Naive thymus-derived CD8-positive, alpha-beta T cell (primary cell): ENCODE data around the gene PATE3. TPM values are rescaled to one million over a fixed set of nuclear protein-coding genes. Genes with fewer than 3 reads are reported as not detected.
A peak's percentile ranks its signal among the peaks of the same experiment; 100 is the strongest.

ENCODE experiments used
- ATAC-seq, 2 donors: fragments of 150-1000 bp; cut with Tn5 transposase in 1 of 2; sonication (Bioruptor Pico), chemical (Tn5 transposase) in 1 of 2; 1 replicate in 1 of 2; 2 replicates in 1 of 2; pipeline ENCODE4 v1.10.0; 2021; ENCODE audit warnings: mild to moderate bottlenecking in 2 of 2, moderate library complexity in 2 of 2
- POLR2A ChIA-PET: fragments of 350-600 bp; sonication (Branson Sonifier 250); formaldehyde crosslinking; loops from one replicate; lab custom pipeline; 2021; ENCODE audit warnings: antibody characterized with exemption; lab: Charles Lee
- DNase-seq, 10 donors: peaks; one replicate each; pipeline versions ENCODE4 v3.0.0 to v3.0.0-alpha.2; 2020 to 2022
- H3K27ac Mint-ChIP-seq, 10 donors: one replicate each; pipeline ENCODE4 v1.8.0; 2020 to 2022; ENCODE audit warnings: mild to moderate bottlenecking in 10 of 10, mixed read lengths in 10 of 10, moderate library complexity in 4 of 10, inconsistent platforms in 1 of 10
- H3K27me3 Mint-ChIP-seq, 5 donors: one replicate each; pipeline ENCODE4 v1.8.0; 2021 to 2022; ENCODE audit warnings: mixed read lengths in 5 of 5
- H3K36me3 Mint-ChIP-seq, 3 donors: one replicate each; pipeline ENCODE4 v1.8.0; 2020 to 2022; ENCODE audit warnings: mixed read lengths in 3 of 3, mild to moderate bottlenecking in 2 of 3, inconsistent platforms in 1 of 3
- H3K4me1 Mint-ChIP-seq, 4 donors: one replicate each; pipeline ENCODE4 v1.8.0; 2021 to 2022; ENCODE audit warnings: mixed read lengths in 4 of 4
- H3K4me3 Mint-ChIP-seq, 10 donors: one replicate each; pipeline ENCODE4 v1.8.0; 2020 to 2022; ENCODE audit warnings: mild to moderate bottlenecking in 10 of 10, mixed read lengths in 10 of 10, moderate library complexity in 6 of 10, inconsistent platforms in 1 of 10
- H3K9me3 Mint-ChIP-seq, 9 donors: one replicate each; pipeline ENCODE4 v1.8.0; 2020 to 2022; ENCODE audit warnings: mixed read lengths in 9 of 9, mild to moderate bottlenecking in 3 of 9, inconsistent platforms in 1 of 9, moderate library complexity in 1 of 9
- polyA plus RNA-seq, 3 donors: library from polyadenylated mRNA; unstranded; fragments of 300-500 nt; fragmentation: Illumina TruSeq; gene quantifications; one replicate each; pipeline ENCODE4 v1.2.3, GENCODE V29; 2021
- total RNA-seq, 8 experiments: library from RNA in 2 of 8; stranded (reverse) in 2 of 8; gene quantifications; one replicate each; pipeline ENCODE4 v1.2.3 and lab custom pipeline; 2021 to 2026

Gene PATE3
- total and polyA plus RNA-seq, 5 experiments from 2014 or later, result not detected

DNA sequence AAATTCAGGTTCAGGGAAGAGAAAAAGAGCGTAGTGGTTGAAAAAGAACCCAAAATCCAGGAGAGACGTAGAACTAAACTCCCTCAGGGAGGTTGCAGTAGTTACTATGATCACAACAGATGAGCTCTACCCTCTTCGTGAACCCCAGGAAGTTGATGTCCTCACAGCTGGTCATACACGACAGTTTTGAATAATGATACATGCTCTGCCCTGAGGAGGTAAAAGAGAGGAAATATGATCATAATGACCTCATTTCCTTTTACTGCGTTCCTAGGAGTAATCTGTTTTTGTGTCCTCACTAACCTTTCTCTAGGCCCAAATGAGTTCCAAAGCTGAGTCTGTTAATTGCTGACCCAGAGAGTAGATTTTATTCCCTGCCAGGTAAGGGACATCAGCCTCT, 10.6 kb upstream of the PATE3 start:
- ATAC-seq, result no peak

DNA sequence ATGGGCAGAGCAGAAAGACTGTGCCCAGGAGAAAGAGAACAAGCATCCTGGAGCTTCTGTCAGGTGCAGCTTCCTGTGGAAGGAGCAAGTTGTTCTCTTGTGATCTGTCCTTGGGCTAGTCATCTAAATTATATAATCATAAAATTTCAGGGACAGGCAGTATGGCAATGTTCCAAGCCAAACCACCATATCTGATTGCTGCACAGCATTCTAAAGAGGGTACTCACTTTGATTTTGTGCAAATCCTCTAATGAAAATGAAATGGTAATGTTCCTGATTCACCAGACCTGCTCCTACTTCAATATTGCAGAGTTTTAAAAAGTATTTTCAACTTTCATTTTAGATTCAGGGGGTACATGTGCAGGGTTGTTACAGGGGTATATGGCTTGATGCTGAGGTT, 9.2 kb upstream of the PATE3 start, which contains the start of gene PATE2:
TSS of gene PATE2 (minus strand) at position 101 of the 400 bp plus-strand sequence. CDS start at position 46, 55 bp downstream.
- no peak for ATAC-seq
- peak within 1 kb of the TSS in 2 of 10 donors; percentile 1 to 2 for H3K4me3 Mint-ChIP-seq
- peaks cover 0 to 39% (median 11%) of the 10 kb centered on the region in 5 donors for H3K27me3 Mint-ChIP-seq
- POLR2A ChIA-PET, result no interaction called here
- peaks cover 0 to 12% (median 0%) of the 10 kb centered on the region in 4 donors for H3K4me1 Mint-ChIP-seq
- H3K27ac Mint-ChIP-seq, result peak within 1 kb of the TSS in 1 of 10 donors; percentile 72
- no peak for DNase-seq
- no peaks in the 10 kb centered on the region for H3K36me3 Mint-ChIP-seq
- H3K9me3 Mint-ChIP-seq, result peaks cover 0 to 18% (median 4%) of the 10 kb centered on the region in 9 donors

More for the DNA sequence above, 10.6 kb upstream of the PATE3 start:
- POLR2A ChIA-PET, result no interaction called here
- H3K4me3 Mint-ChIP-seq, result no peak overlapping the region
- no peak overlapping the region for H3K27ac Mint-ChIP-seq
- H3K36me3 Mint-ChIP-seq, result no peaks in the 10 kb centered on the region
- H3K4me1 Mint-ChIP-seq, result peaks cover 0 to 12% (median 0%) of the 10 kb centered on the region in 4 donors
- H3K27me3 Mint-ChIP-seq, result peaks cover 0 to 40% (median 13%) of the 10 kb centered on the region in 5 donors
- DNase-seq, result no peak
- peaks cover 0 to 7% (median 2%) of the 10 kb centered on the region in 9 donors for H3K9me3 Mint-ChIP-seq

DNA sequence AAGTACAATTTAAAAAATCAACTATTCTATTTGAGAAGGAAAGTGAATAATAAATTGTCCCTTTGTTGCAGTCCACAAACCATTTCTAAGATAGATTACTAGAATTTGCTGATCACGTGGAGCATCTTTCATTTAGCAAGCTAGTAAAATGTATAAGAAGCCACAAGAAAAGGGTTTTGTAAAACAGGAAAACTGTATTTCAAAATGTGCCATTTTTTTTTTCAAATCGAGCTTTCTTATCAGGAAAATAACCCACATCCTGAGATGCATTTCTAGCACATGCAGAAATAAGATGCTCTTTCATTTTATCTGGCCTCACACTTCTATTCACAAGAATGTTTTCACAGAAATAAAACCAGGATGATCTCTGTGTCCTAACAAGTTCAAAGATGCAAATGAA, 3.2 kb upstream of the PATE3 start:
- peaks cover 0 to 28% (median 5%) of the 10 kb centered on the region in 5 donors for H3K27me3 Mint-ChIP-seq
- POLR2A ChIA-PET, result no interaction called here

DNA sequence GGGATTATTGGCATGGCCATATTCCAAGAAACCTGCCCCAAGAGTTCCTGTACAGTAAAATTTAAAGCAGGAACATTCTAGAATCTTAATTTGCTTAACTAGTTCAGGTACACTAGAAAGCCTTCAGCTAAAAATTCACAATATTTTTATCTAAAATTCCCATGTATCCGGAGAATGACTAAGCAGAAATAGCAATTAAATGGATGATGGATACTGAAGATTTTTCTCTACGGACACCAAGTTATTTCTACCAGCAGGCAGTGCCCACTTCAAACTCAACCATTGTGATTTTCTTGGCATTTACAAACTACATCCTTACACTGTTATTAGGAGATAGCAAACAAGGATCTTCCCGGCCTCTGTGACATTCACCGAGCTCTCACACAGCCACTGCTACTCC, 2.9 kb downstream of the PATE3 start:
- H3K36me3 Mint-ChIP-seq, result peaks cover 2 to 17% (median 3%) of the 10 kb centered on the region in 3 donors
- no peak for DNase-seq
- no peak overlapping the region for H3K4me3 Mint-ChIP-seq
- POLR2A ChIA-PET, result no interaction called here
- peaks cover 0 to 20% (median 8%) of the 10 kb centered on the region in 5 donors for H3K27me3 Mint-ChIP-seq
- ATAC-seq, result no peak
- H3K4me1 Mint-ChIP-seq, result peaks cover 0 to 11% (median 0%) of the 10 kb centered on the region in 4 donors
- H3K27ac Mint-ChIP-seq, result no peak overlapping the region
- H3K9me3 Mint-ChIP-seq, result peaks cover 13 to 36% (median 20%) of the 10 kb centered on the region in 9 donors

More for the DNA sequence above, 3.2 kb upstream of the PATE3 start:
- peaks cover 0 to 2% (median 0%) of the 10 kb centered on the region in 3 donors for H3K36me3 Mint-ChIP-seq
- no peak for DNase-seq
- no peak for ATAC-seq
- H3K4me1 Mint-ChIP-seq, result peaks cover 0 to 19% (median 0%) of the 10 kb centered on the region in 4 donors
- H3K9me3 Mint-ChIP-seq, result peaks cover 0 to 18% (median 4%) of the 10 kb centered on the region in 9 donors
- no peak overlapping the region for H3K27ac Mint-ChIP-seq
- H3K4me3 Mint-ChIP-seq, result no peak overlapping the region

DNA sequence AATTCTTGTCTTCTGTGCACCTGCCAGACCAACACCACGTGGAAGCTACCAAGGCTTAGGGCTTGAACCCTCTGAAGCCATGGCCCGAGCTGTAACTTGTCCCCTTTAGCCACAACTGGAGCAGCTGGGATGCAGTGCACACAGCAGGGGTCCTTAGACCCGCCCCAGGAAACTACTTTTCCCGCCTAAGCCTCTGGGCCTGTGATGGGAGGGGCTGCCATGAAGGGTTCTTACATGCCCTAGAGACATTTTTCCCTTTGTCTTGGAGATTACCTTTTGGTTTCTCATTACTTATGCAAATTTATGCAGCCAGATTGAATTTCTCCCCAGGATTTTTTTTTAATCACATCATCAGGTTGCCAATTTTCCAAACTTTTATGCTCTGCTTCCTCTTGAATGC, 9.7 kb downstream of the PATE3 start:
- peaks cover 33 to 99% (median 66%) of the 10 kb centered on the region in 9 donors for H3K9me3 Mint-ChIP-seq
- POLR2A ChIA-PET, result no interaction called here
- peaks cover 0 to 73% (median 3%) of the 10 kb centered on the region in 3 donors for H3K36me3 Mint-ChIP-seq
- no peak overlapping the region for H3K27ac Mint-ChIP-seq
- no peak for ATAC-seq
- H3K27me3 Mint-ChIP-seq, result peaks cover 5 to 18% (median 10%) of the 10 kb centered on the region in 5 donors
- H3K4me1 Mint-ChIP-seq, result no peaks in the 10 kb centered on the region
- DNase-seq, result no peak
- no peak overlapping the region for H3K4me3 Mint-ChIP-seq

DNA sequence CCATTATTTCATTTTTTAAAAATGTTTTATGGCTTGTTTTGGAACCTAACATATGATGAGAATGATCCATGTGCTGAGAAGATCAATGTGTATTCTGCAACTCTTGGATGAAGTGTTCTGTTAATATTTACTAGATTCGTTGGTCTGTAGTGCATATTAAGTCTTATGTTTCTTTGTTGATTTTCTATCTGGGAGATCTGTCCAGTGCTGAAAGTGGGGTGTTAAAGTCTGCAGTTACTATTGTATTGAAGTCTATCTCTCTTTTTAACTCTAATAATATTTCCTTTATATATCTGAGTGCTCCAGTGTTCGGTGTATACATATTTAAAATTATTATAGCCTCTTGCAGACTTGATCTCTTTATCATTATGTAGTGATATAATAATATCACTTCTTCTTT, 11.9 kb downstream of the PATE3 start:
- POLR2A ChIA-PET, result no interaction called here
- H3K4me1 Mint-ChIP-seq, result no peaks in the 10 kb centered on the region
- peaks cover 0 to 76% (median 0%) of the 10 kb centered on the region in 3 donors for H3K36me3 Mint-ChIP-seq
- DNase-seq, result no peak
- peaks cover 5 to 18% (median 10%) of the 10 kb centered on the region in 5 donors for H3K27me3 Mint-ChIP-seq
- ATAC-seq, result no peak
- peaks cover 31 to 95% (median 68%) of the 10 kb centered on the region in 9 donors for H3K9me3 Mint-ChIP-seq
- H3K27ac Mint-ChIP-seq, result no peak overlapping the region
- H3K4me3 Mint-ChIP-seq, result no peak overlapping the region

DNA sequence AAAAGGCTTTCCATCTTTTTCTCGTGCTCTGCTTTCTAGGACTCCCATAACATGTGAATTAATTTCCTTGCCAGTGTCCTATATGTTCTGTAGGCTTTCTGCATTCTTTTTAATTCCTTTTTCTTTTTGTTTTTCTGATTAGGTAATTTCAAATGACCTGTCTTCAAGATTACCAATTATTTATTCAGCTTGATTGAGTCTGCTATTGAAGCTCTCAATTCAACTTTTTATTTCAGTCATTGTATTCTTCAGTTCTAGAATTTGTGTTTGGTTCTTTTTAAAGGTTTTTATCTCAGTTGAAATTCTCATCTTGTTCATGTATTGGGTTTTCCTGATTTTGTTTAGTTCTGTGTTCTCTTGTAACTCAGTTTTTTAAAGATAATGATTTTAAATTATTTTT, 14.5 kb downstream of the PATE3 start:
- H3K4me1 Mint-ChIP-seq, result no peaks in the 10 kb centered on the region
- DNase-seq (no peak), ATAC-seq (no peak)
- H3K36me3 Mint-ChIP-seq, result peaks cover 0 to 52% (median 0%) of the 10 kb centered on the region in 3 donors
- H3K27me3 Mint-ChIP-seq, result peaks cover 5 to 13% (median 10%) of the 10 kb centered on the region in 5 donors
- POLR2A ChIA-PET, result no interaction called here
- H3K9me3 Mint-ChIP-seq, result peaks cover 25 to 82% (median 51%) of the 10 kb centered on the region in 9 donors
- H3K4me3 Mint-ChIP-seq, result no peak overlapping the region
- H3K27ac Mint-ChIP-seq, result no peak overlapping the region

DNA sequence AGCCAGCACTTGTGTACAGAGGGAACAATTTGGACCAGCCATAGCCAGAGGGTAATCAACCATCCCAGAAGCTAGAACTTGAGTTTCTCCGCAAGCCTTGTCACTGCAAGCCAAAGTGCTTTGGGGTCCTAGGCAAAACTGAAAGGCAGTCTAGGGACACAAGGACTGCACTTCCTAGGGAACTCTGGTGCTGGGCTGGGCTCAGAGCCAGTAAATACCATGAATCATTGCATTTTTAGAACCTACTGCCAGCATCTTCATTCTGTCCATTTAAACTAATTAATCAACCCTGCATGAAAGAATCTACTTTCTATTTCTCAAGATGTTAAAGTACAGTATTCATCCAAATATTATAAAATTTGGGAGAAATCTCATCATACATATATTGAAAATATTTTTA, 20.0 kb downstream of the PATE3 start:
- H3K27me3 Mint-ChIP-seq, result peaks cover 0 to 4% (median 0%) of the 10 kb centered on the region in 5 donors
- peaks cover 0 to 2% (median 0%) of the 10 kb centered on the region in 3 donors for H3K36me3 Mint-ChIP-seq
- no peak overlapping the region for H3K4me3 Mint-ChIP-seq
- no peak overlapping the region for H3K27ac Mint-ChIP-seq
- peaks cover 0 to 45% (median 17%) of the 10 kb centered on the region in 9 donors for H3K9me3 Mint-ChIP-seq
- no peaks in the 10 kb centered on the region for H3K4me1 Mint-ChIP-seq
- no peak for DNase-seq
- POLR2A ChIA-PET, result no interaction called here
- no peak for ATAC-seq

DNA sequence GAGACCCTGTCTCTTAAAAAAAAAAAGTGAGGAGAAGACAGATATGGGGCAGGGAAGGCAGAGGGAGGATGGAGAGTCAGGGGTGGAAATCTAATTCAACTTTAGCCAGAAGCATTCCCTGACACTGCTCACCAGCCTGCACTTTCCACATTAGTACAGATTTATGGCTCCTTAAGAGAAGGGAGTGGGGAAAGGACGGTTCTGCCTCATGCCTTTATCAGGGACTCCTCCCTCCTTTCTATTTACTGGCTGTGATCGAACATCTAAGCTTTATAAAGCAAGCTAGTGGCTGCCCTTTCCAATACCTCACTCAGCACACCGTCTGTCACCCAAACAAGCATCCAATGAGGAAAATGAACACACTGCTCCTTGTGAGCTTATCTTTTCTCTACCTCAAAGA, 45.1 kb downstream of the PATE3 start, which contains the start of gene PATE4:
TSS of gene PATE4 (plus strand) at position 301 of the 400 bp plus-strand sequence. CDS start at position 345, 44 bp downstream.
- no peak for DNase-seq
- H3K4me3 Mint-ChIP-seq, result no peak within 1 kb of the TSS
- POLR2A ChIA-PET, result no interaction called here
- H3K27me3 Mint-ChIP-seq, result peaks cover 16 to 35% (median 19%) of the 10 kb centered on the region in 5 donors
- peaks cover 2 to 40% (median 13%) of the 10 kb centered on the region in 9 donors for H3K9me3 Mint-ChIP-seq
- peak within 1 kb of the TSS in 1 of 10 donors; percentile 49 for H3K27ac Mint-ChIP-seq
- ATAC-seq, result no peak
- no peaks in the 10 kb centered on the region for H3K4me1 Mint-ChIP-seq
- H3K36me3 Mint-ChIP-seq, result peaks cover 0 to 22% (median 0%) of the 10 kb centered on the region in 3 donors

DNA sequence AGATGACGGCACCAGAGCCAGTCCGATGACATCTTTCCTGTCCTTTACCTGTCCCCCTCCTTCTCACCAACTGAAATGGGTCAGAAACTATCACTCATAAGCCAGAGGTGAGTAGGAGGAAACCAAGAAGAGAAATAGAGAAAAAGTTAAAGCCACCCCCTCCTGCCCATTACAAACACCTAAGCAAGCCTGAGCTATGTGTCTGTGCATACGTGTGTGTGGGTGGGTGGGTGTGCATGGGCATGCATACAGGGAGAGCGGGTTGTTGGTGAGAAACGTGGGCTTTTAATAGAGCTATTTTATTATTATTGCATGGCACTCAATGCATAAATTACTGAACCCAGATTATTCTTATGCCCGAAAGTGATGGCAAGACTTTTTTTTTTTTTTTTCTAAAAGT, 47.8 kb downstream of the PATE3 start:
- Mint-ChIP-seq H3K27ac (no peak overlapping the region), H3K4me3 (no peak overlapping the region), H3K27me3 (peaks cover 16 to 35% (median 25%) of the 10 kb centered on the region in 5 donors), H3K36me3 (peaks cover 0 to 13% (median 0%) of the 10 kb centered on the region in 3 donors), H3K9me3 (peaks cover 2 to 25% (median 13%) of the 10 kb centered on the region in 9 donors), H3K4me1 (no peaks in the 10 kb centered on the region)
- DNase-seq, result no peak
- ATAC-seq, result no peak
- POLR2A ChIA-PET, result no interaction called here

Other genes starting within 250 kb of the PATE3 start
- 10 to 100 TPM; 34.6 to 39.4 TPM for gene EI24, start 218.7 kb upstream of the PATE3 start, total RNA-seq
- 10 to 100 TPM; 56.0 to 84.4 (median 74.0) TPM for gene EI24, start 218.7 kb upstream of the PATE3 start, polyA plus RNA-seq
- gene STT3A, start 195.3 kb upstream of the PATE3 start, total RNA-seq, result 10 to 100 TPM; 57.0 to 64.5 TPM
- 10 to 100 TPM; 36.8 to 53.4 (median 40.1) TPM for gene STT3A, start 195.3 kb upstream of the PATE3 start, polyA plus RNA-seq
- 1 to 10 TPM; 2.0 to 2.1 TPM for gene CHEK1, start 163.0 kb upstream of the PATE3 start, total RNA-seq
- 1 to 10 TPM; 1.0 to 2.1 (median 1.3) TPM for gene CHEK1, start 163.0 kb upstream of the PATE3 start, polyA plus RNA-seq
- gene ACRV1, start 107.3 kb upstream of the PATE3 start, total RNA-seq, result not detected
- not detected for gene ACRV1, start 107.3 kb upstream of the PATE3 start, polyA plus RNA-seq
- not detected for gene PATE1, start 41.8 kb upstream of the PATE3 start, total RNA-seq
- gene PATE1, start 41.8 kb upstream of the PATE3 start, polyA plus RNA-seq, result not detected
- not detected for gene PATE2, start 9.3 kb upstream of the PATE3 start, total RNA-seq
- gene PATE2, start 9.3 kb upstream of the PATE3 start, polyA plus RNA-seq, result not detected
- gene PATE4, start 45.2 kb downstream of the PATE3 start, total RNA-seq, result not detected
- gene PATE4, start 45.2 kb downstream of the PATE3 start, polyA plus RNA-seq, result not detected
- 1 to 10 TPM; 4.8 to 5.1 TPM for gene HYLS1, start 99.5 kb downstream of the PATE3 start, total RNA-seq
- 1 to 10 TPM; 4.1 to 7.5 (median 4.4) TPM for gene HYLS1, start 99.5 kb downstream of the PATE3 start, polyA plus RNA-seq
- 1 to 10 TPM; 8.2 to 8.4 TPM for gene PUS3, start 115.1 kb downstream of the PATE3 start, total RNA-seq
- gene PUS3, start 115.1 kb downstream of the PATE3 start, polyA plus RNA-seq, result 10 to 100 TPM in 1 of 3 donors, 1 to 10 TPM in 2; 9.5 to 16.7 (median 9.8) TPM
- gene DDX25, start 116.4 kb downstream of the PATE3 start, total RNA-seq, result under 1 TPM in 1 of 2 experiments, not detected in 1; 0.52 TPM
- gene DDX25, start 116.4 kb downstream of the PATE3 start, polyA plus RNA-seq, result under 1 TPM in 1 of 3 donors, not detected in 2; 0.89 TPM
- gene VSIG10L2, start 157.9 kb downstream of the PATE3 start, total RNA-seq, result not detected
- gene VSIG10L2, start 157.9 kb downstream of the PATE3 start, polyA plus RNA-seq, result not detected